NCI-H1930 (cell line): ENCODE results near the gene SLC39A7.
"Not testable (repeated sequence)": the region's sequence is repeated elsewhere in the genome, so short reads cannot be mapped to it uniquely, and the experiment has no call there.

ENCODE experiments used
- DNase-seq, 2 experiments: peaks; one replicate each; lab custom pipeline; 2025; lab: John Stamatoyannopoulos, UW

SLC39A7 gene

GRCh38 chr6:33205191-33206026 lies 4.7 kb downstream of the SLC39A7 start:
- no peak for DNase-seq

GRCh38 chr6:33206027-33206863 lies 5.6 kb downstream of the SLC39A7 start:
- no peak for DNase-seq

- DNase-seq = no peak
Measured at GRCh38 chr6:33206864-33207551, 6.3 kb downstream of the SLC39A7 start.

GRCh38 chr6:33207552-33208090 lies 7.0 kb downstream of the SLC39A7 start:
- no peak for DNase-seq

GRCh38 chr6:33208091-33208967 lies 7.7 kb downstream of the SLC39A7 start, which contains the start of gene RING1:
TSS of gene RING1 (plus strand) at chr6:33208500. CDS start at chr6:33208823, 323 bp downstream.
- DNase-seq = peak; percentile 55 to 60

GRCh38 chr6:33209856-33210255 lies 9.2 kb downstream of the SLC39A7 start:
- no peak for DNase-seq

- no peak for DNase-seq
Measured at GRCh38 chr6:33211136-33211535, 10.5 kb downstream of the SLC39A7 start.

GRCh38 chr6:33211666-33212422 lies 11.2 kb downstream of the SLC39A7 start:
- no peak for DNase-seq

GRCh38 chr6:33212857-33213165 lies 12.1 kb downstream of the SLC39A7 start:
- DNase-seq = no peak

GRCh38 chr6:33213166-33213988 lies 12.7 kb downstream of the SLC39A7 start:
- no peak for DNase-seq

GRCh38 chr6:33213989-33214335 lies 13.3 kb downstream of the SLC39A7 start:
- no peak for DNase-seq

GRCh38 chr6:33215271-33216116 lies 14.8 kb downstream of the SLC39A7 start:
- no peak for DNase-seq

GRCh38 chr6:33216117-33216649 lies 15.5 kb downstream of the SLC39A7 start:
- no peak for DNase-seq

- no peak for DNase-seq
Measured at GRCh38 chr6:33217246-33217645, 16.6 kb downstream of the SLC39A7 start.

- no peak for DNase-seq
Measured at GRCh38 chr6:33217681-33218080, 17.0 kb downstream of the SLC39A7 start.

- DNase-seq = not testable (repeated sequence)
Measured at GRCh38 chr6:33226503-33227120, 25.9 kb downstream of the SLC39A7 start.

GRCh38 chr6:33235221-33235634 lies 34.6 kb downstream of the SLC39A7 start:
- DNase-seq = no peak

GRCh38 chr6:33236328-33236727 lies 35.7 kb downstream of the SLC39A7 start:
- no peak for DNase-seq
